HUES48 (cell line): ENCODE results near the gene HLF.

Experiments
- H3K27ac ChIP-seq: one replicate; pipeline ENCODE4 v1.7.0; 2013; ENCODE audit warnings: low read depth, low read length, inconsistent platforms
- H3K27me3 ChIP-seq: 2 replicates; pipeline ENCODE4 v1.6.1; 2013; ENCODE audit warnings: mild to moderate bottlenecking, low read length; ENCODE audit not compliant: control insufficient read depth, insufficient read depth
- H3K36me3 ChIP-seq: 2 replicates; pipeline ENCODE4 v1.6.1; 2013; ENCODE audit warnings: low read length; ENCODE audit not compliant: control insufficient read depth, insufficient read depth
- H3K4me1 ChIP-seq: 2 replicates; pipeline ENCODE4 v1.6.1; 2013; ENCODE audit warnings: mild to moderate bottlenecking, low read length; ENCODE audit not compliant: control insufficient read depth, insufficient read depth
- H3K4me3 ChIP-seq: 2 replicates; pipeline ENCODE4 v1.5.1; 2013; ENCODE audit warnings: mild to moderate bottlenecking, low read depth, low read length
- H3K9ac ChIP-seq: 2 replicates; pipeline ENCODE4 v1.6.1; 2013; ENCODE audit warnings: mild to moderate bottlenecking, low read depth, low read length, moderate library complexity
- H3K9me3 ChIP-seq: 2 replicates; pipeline ENCODE4 v1.6.1; 2013; ENCODE audit warnings: low read length; ENCODE audit not compliant: control insufficient read depth, insufficient read depth

The HLF gene

DNA sequence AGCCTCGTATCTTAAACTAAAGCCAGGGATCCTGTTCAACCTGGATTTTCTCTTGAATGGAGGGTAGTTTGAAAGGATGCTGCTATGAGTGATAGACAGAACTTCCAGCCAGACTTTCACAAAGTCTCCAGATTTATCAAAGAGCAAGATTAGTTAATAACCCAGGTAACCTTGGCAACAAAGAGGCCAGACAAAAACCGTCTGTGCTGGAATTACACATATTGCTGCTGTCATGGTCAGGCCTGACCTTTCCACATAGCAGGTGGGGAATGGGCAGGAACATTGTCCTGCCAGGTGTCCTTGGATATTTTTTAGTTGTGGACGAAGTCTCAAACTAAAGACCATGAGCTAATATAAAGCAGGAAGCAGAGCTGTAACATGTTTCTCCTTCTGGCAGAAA, 52.5 kb downstream of the HLF start:
- Histone ChIP-seq H3K27me3 (no peaks in the 10 kb centered on the region), H3K4me1 (no peaks in the 10 kb centered on the region), H3K9ac (no peak overlapping the region), H3K9me3 (no peaks in the 10 kb centered on the region), H3K27ac (no peak overlapping the region), H3K4me3 (no peak overlapping the region), H3K36me3 (no peaks in the 10 kb centered on the region)

DNA sequence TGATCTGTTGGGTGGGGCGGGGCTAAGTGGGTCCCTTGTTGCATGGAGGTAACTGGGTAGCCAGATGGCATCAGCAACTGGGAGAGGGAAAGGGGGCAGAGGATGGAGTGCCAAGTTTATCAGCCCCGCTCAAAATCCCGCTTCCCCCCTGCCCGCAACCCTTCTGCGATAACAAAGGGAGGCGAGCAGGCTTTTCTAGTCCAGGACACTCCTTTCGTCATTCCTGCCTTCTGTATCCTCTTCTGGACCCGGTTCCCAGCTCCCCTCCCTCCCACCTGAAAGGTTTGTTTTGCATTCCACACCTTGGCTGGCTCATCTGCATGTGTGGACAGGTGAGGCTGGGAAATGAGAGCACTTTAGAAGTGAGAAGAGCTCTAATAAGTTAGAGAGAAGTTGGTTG, 53.3 kb downstream of the HLF start:
- no peak overlapping the region for H3K9ac ChIP-seq
- no peaks in the 10 kb centered on the region for H3K9me3 ChIP-seq
- no peaks in the 10 kb centered on the region for H3K4me1 ChIP-seq
- no peak overlapping the region for H3K27ac ChIP-seq
- H3K4me3 ChIP-seq: no peak overlapping the region
- H3K36me3 ChIP-seq: no peaks in the 10 kb centered on the region
- H3K27me3 ChIP-seq: no peaks in the 10 kb centered on the region

DNA sequence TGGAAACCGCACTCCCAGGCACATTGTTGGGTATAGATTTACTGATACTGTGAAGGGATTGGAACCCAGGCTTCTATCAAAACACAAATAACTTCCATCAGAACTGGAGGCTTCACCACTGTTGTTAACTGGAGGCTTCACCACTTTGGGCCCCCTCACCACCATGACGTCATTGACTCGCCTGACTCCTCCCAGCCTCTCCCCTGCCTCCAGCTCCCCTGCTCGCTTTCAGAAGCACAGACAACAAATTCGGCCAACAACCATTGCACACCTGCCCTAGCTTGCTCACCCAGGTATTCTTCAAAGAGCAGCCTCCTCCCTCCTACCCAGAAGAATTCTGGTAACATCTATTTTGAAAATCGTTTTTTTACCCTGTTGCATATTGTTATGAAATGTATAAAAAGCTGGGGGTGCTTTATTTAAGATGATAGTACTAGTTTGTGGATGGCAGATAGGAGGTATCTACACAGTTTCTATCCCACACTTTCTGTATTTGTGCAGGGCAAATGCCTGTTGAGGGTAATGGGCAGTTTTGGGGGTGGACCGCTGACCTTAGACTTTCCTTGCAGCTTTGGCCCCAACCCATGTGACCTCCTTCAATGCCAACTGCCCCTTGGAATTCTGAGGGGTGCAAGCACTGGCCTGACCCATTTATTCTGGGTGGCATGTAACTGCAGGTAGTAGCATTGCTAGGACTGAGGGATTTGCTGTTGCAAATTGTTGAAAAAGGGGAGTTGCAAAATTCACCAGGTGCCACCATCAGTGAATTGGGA, 54.1 kb downstream of the HLF start:
- Histone ChIP-seq H3K27ac (no peak overlapping the region), H3K4me3 (no peak overlapping the region), H3K9me3 (no peaks in the 10 kb centered on the region), H3K36me3 (no peaks in the 10 kb centered on the region), H3K27me3 (no peaks in the 10 kb centered on the region), H3K9ac (no peak overlapping the region), H3K4me1 (no peaks in the 10 kb centered on the region)

DNA sequence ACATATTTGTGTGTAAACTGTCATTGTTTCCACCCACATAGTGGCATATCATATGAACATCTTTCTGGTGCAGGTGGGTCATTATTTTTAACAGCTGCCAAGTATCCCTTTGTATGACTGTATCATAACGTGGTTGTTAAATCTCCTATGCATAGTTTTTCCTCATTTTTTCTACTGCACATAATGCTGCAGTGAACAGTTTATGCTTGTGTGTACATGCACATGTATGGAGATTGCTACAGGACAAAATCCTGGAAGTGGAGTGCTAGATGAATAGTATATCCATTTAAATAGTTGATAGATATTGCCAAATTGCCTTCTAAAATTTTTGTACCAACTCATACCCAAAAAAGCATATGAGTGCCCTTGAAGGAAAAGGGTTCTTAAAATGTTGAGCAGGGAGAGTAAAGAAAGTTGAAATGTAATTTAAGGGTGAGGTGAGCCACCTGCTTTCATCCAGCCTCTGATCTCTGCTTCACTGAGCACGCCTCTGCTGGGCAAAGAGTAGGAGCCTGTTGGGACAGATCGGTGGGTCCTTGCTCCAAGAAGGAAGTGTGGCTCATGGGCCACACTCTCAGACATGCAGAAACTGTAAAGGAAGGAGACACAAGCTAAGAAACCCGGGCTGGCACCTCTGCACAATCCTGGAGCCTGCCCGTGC, 55.3 kb downstream of the HLF start:
- Histone ChIP-seq H3K27me3 (no peaks in the 10 kb centered on the region), H3K4me1 (no peaks in the 10 kb centered on the region), H3K27ac (no peak overlapping the region), H3K9me3 (no peaks in the 10 kb centered on the region), H3K36me3 (no peaks in the 10 kb centered on the region), H3K4me3 (no peak overlapping the region), H3K9ac (no peak overlapping the region)

DNA sequence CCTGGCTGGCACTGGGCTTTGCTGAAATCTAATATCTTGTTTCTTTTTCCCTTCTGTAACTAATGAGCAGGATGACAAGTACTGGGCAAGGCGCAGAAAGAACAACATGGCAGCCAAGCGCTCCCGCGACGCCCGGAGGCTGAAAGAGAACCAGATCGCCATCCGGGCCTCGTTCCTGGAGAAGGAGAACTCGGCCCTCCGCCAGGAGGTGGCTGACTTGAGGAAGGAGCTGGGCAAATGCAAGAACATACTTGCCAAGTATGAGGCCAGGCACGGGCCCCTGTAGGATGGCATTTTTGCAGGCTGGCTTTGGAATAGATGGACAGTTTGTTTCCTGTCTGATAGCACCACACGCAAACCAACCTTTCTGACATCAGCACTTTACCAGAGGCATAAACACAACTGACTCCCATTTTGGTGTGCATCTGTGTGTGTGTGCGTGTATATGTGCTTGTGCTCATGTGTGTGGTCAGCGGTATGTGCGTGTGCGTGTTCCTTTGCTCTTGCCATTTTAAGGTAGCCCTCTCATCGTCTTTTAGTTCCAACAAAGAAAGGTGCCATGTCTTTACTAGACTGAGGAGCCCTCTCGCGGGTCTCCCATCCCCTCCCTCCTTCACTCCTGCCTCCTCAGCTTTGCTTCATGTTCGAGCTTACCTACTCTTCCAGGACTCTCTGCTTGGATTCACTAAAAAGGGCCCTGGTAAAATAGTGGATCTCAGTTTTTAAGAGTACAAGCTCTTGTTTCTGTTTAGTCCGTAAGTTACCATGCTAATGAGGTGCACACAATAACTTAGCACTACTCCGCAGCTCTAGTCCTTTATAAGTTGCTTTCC, 56.0 kb downstream of the HLF start:
- Histone ChIP-seq H3K4me1 (no peaks in the 10 kb centered on the region), H3K36me3 (no peaks in the 10 kb centered on the region), H3K9ac (no peak overlapping the region), H3K4me3 (no peak overlapping the region), H3K27ac (no peak overlapping the region), H3K9me3 (no peaks in the 10 kb centered on the region), H3K27me3 (no peaks in the 10 kb centered on the region)

DNA sequence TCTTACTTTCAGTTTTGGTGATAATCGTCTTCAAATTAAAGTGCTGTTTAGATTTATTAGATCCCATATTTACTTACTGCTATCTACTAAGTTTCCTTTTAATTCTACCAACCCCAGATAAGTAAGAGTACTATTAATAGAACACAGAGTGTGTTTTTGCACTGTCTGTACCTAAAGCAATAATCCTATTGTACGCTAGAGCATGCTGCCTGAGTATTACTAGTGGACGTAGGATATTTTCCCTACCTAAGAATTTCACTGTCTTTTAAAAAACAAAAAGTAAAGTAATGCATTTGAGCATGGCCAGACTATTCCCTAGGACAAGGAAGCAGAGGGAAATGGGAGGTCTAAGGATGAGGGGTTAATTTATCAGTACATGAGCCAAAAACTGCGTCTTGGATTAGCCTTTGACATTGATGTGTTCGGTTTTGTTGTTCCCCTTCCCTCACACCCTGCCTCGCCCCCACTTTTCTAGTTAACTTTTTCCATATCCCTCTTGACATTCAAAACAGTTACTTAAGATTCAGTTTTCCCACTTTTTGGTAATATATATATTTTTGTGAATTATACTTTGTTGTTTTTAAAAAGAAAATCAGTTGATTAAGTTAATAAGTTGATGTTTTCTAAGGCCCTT, 56.8 kb downstream of the HLF start:
- Histone ChIP-seq H3K4me3 (no peak overlapping the region), H3K36me3 (no peaks in the 10 kb centered on the region), H3K4me1 (no peaks in the 10 kb centered on the region), H3K27ac (no peak overlapping the region), H3K9ac (no peak overlapping the region), H3K27me3 (no peaks in the 10 kb centered on the region), H3K9me3 (no peaks in the 10 kb centered on the region)

DNA sequence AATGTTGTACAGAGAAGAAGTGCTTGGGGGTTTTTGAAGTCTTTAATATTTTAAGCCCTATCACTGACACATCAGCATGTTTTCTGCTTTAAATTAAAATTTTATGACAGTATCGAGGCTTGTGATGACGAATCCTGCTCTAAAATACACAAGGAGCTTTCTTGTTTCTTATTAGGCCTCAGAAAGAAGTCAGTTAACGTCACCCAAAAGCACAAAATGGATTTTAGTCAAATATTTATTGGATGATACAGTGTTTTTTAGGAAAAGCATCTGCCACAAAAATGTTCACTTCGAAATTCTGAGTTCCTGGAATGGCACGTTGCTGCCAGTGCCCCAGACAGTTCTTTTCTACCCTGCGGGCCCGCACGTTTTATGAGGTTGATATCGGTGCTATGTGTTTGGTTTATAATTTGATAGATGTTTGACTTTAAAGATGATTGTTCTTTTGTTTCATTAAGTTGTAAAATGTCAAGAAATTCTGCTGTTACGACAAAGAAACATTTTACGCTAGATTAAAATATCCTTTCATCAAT, 57.8 kb downstream of the HLF start:
- Histone ChIP-seq H3K9me3 (no peaks in the 10 kb centered on the region), H3K27ac (no peak overlapping the region), H3K9ac (no peak overlapping the region), H3K4me3 (no peak overlapping the region), H3K36me3 (no peaks in the 10 kb centered on the region), H3K27me3 (no peaks in the 10 kb centered on the region), H3K4me1 (no peaks in the 10 kb centered on the region)

DNA sequence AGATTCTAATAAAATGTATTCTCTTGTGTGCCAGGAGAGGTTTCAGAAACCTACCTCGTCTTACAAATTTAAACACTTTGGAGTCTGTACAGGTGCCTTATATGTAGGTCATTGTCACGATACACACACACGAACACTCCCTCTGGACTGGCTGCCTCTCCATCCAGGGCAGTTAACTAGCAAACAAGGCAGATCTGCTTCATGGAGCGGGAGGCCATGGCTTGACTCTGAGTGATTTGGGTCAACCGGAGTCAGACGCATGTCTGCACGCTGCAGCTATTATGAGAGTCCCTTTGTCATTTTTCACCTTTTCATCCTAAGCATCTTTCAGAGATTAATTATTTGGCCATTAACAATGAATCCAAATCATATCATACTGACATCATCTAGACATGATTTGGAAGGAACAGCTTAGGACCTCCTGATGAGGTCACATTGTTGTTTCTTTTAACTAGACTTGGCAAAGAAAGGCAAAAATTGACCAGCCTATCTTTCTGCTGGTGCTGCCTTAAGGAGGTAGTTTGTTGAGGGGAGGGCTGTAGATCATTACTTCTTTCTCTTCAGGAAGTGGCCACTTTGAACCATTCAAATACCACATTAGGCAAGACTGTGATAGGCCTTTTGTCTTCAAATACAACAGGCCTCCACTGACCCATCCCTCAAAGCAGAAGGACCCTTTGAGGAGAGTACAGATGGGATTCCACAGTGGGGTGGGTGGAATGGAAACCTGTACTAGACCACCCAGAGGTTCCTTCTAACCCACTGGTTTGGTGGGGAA, 58.9 kb downstream of the HLF start:
- Histone ChIP-seq H3K9ac (no peak overlapping the region), H3K27ac (no peak overlapping the region), H3K36me3 (no peaks in the 10 kb centered on the region), H3K4me1 (no peaks in the 10 kb centered on the region), H3K27me3 (no peaks in the 10 kb centered on the region), H3K4me3 (no peak overlapping the region), H3K9me3 (no peaks in the 10 kb centered on the region)

DNA sequence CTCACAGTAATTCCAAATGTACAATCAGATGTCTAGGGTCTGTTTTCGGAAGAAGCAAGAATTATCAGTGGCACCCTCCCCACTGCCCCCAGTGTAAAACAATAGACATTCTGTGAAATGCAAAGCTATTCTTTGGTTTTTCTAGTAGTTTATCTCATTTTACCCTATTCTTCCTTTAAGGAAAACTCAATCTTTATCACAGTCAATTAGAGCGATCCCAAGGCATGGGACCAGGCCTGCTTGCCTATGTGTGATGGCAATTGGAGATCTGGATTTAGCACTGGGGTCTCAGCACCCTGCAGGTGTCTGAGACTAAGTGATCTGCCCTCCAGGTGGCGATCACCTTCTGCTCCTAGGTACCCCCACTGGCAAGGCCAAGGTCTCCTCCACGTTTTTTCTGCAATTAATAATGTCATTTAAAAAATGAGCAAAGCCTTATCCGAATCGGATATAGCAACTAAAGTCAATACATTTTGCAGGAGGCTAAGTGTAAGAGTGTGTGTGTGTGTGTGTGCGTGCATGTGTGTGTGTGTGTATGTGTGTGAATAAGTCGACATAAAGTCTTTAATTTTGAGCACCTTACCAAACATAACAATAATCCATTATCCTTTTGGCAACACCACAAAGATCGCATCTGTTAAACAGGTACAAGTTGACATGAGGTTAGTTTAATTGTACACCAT, 59.7 kb downstream of the HLF start:
- Histone ChIP-seq H3K4me3 (no peak overlapping the region), H3K27me3 (no peaks in the 10 kb centered on the region), H3K9ac (no peak overlapping the region), H3K4me1 (no peaks in the 10 kb centered on the region), H3K27ac (no peak overlapping the region), H3K9me3 (no peaks in the 10 kb centered on the region), H3K36me3 (no peaks in the 10 kb centered on the region)

DNA sequence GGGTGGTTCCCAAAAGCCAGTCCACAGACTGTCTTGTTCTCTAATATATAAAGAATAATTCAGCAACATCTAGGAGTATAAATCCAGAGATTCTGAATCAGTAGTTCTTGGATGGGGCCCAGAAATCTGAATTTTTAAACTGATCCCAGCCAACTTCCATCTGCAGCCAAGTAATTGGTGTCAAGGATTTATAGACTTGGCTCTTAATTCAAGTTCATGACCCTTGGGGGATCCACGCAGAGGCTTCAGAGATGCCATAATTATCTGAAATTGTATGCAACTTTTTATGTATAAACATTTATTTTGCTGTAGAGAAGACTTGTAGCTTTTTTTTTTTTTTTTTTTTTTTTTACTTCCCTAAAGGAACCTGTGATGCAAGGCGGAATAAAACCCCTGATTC, 60.6 kb downstream of the HLF start:
- no peak overlapping the region for H3K27ac ChIP-seq
- H3K36me3 ChIP-seq: no peaks in the 10 kb centered on the region
- no peaks in the 10 kb centered on the region for H3K9me3 ChIP-seq

More for the DNA sequence above, 60.6 kb downstream of the HLF start:
- Histone ChIP-seq H3K27me3 (no peaks in the 10 kb centered on the region), H3K4me3 (no peak overlapping the region), H3K4me1 (no peaks in the 10 kb centered on the region), H3K9ac (no peak overlapping the region)
